IMR-90 (cell line): ENCODE data around the gene IGHMBP2.

Source experiments
- BHLHE40 ChIP-seq: fragments of 150-350 bp; IDR thresholded peaks from 2 replicates; pipeline ENCODE4 v1.6.1; 2016; ENCODE audit warnings: mild to moderate bottlenecking, low read depth, low read length
- CHD1 ChIP-seq: IDR thresholded peaks from 2 replicates; pipeline ENCODE4 v1.6.1; 2012; ENCODE audit warnings: low read depth, low read length, improper control_type of control experiment
- ELK1 ChIP-seq: fragments of 150-350 bp; IDR thresholded peaks from 2 replicates; pipeline ENCODE4 v1.6.1; 2016; ENCODE audit warnings: low read depth, mild to moderate bottlenecking, low read length, moderate library complexity, borderline replicate concordance
- FOS ChIP-seq: fragments of 150-350 bp; IDR thresholded peaks from 2 replicates; pipeline ENCODE4 v1.6.1; 2016; ENCODE audit warnings: low read depth, low read length
- MAZ ChIP-seq: IDR thresholded peaks from 2 replicates; pipeline ENCODE4 v1.6.1; 2012; ENCODE audit warnings: low read depth, mild to moderate bottlenecking, low read length, improper control_type of control experiment, moderate library complexity, borderline replicate concordance
- MXI1 ChIP-seq: IDR thresholded peaks from 2 replicates; pipeline ENCODE4 v1.6.1; 2012; ENCODE audit warnings: low read depth, mild to moderate bottlenecking, low read length, moderate library complexity, borderline replicate concordance
- POLR2A ChIP-seq: IDR thresholded peaks from 2 replicates; pipeline ENCODE4 v1.6.1; 2012; ENCODE audit warnings: mild to moderate bottlenecking, low read depth, low read length
- RCOR1 ChIP-seq: IDR thresholded peaks from 2 replicates; pipeline ENCODE4 v1.6.1; 2012; ENCODE audit warnings: mild to moderate bottlenecking, low read length, improper control_type of control experiment; ENCODE audit not compliant: insufficient replicate concordance
- RFX5 ChIP-seq: IDR thresholded peaks from 2 replicates; pipeline ENCODE4 v1.8.0; 2012; ENCODE audit warnings: low read depth, mild to moderate bottlenecking, low read length, moderate library complexity
- SMC3 ChIP-seq: fragments of 150-350 bp; IDR thresholded peaks from 2 replicates; pipeline ENCODE4 v1.6.1; 2016; ENCODE audit warnings: low read depth, mild to moderate bottlenecking, antibody characterized with exemption, low read length, moderate library complexity
- TF ChIP-seq, protein P1 (sequence below): conservative IDR thresholded peaks from 2 replicates; pipeline ENCODE4 v1.5.1; 2012; ENCODE audit warnings: mild to moderate bottlenecking, low read depth, low read length, improper control_type of control experiment
- TF ChIP-seq, protein P2 (sequence below): fragments of 150-350 bp; IDR thresholded peaks from 2 replicates; pipeline ENCODE4 v1.6.1; 2017; ENCODE audit warnings: mild to moderate bottlenecking, antibody characterized with exemption, low read length, low read depth

DNA sequence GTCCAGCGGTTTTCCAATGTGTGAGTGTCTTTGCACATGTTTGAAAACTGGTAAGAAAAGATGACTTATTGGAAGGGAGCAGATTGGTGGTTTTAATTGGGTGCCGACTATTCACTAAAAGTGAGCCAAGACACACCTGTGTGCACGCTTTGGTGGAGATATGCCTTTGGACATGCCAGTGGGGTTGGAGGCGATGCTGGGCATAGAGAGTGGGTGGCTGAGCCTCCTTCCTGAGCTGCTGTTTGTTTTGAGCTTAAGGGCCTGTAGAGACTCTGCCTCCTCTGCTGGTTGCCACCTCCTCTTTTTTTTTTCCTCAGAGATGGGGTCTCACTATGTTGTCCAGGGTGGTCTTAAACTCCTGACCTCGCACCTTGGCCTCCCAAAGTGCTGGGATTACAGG is 9.5 kb downstream of the IGHMBP2 start:
- TF ChIP-seq, protein P1, sequence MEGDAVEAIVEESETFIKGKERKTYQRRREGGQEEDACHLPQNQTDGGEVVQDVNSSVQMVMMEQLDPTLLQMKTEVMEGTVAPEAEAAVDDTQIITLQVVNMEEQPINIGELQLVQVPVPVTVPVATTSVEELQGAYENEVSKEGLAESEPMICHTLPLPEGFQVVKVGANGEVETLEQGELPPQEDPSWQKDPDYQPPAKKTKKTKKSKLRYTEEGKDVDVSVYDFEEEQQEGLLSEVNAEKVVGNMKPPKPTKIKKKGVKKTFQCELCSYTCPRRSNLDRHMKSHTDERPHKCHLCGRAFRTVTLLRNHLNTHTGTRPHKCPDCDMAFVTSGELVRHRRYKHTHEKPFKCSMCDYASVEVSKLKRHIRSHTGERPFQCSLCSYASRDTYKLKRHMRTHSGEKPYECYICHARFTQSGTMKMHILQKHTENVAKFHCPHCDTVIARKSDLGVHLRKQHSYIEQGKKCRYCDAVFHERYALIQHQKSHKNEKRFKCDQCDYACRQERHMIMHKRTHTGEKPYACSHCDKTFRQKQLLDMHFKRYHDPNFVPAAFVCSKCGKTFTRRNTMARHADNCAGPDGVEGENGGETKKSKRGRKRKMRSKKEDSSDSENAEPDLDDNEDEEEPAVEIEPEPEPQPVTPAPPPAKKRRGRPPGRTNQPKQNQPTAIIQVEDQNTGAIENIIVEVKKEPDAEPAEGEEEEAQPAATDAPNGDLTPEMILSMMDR, result no peak
- TF ChIP-seq POLR2A (no peak), CHD1 (no peak), BHLHE40 (no peak), MXI1 (no peak), RCOR1 (no peak), MAZ (no peak), SMC3 (no peak), ELK1 (no peak), RFX5 (no peak), FOS (no peak)
- TF ChIP-seq, protein P2, sequence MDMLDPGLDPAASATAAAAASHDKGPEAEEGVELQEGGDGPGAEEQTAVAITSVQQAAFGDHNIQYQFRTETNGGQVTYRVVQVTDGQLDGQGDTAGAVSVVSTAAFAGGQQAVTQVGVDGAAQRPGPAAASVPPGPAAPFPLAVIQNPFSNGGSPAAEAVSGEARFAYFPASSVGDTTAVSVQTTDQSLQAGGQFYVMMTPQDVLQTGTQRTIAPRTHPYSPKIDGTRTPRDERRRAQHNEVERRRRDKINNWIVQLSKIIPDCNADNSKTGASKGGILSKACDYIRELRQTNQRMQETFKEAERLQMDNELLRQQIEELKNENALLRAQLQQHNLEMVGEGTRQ, result no peak
